ELF-1 (cell line): ENCODE results near the gene FICD.

Experiments
- DNase-seq: peaks from one replicate; pipeline ENCODE4 v3.0.0-alpha.2; 2016; ENCODE audit warnings: low read depth, low spot score

The FICD gene

GRCh38 chr12:108565976-108566375 lies 50.9 kb downstream of the FICD start:
- DNase-seq: no peak

GRCh38 chr12:108566452-108566851 lies 51.4 kb downstream of the FICD start:
- no peak for DNase-seq

GRCh38 chr12:108567406-108568337 lies 52.6 kb downstream of the FICD start:
- no peak for DNase-seq

- DNase-seq: no peak
Observed at GRCh38 chr12:108568338-108569154, 53.5 kb downstream of the FICD start.
